GM18858 (cell line): ENCODE measurements around the gene AICDA.

ENCODE experiments used
- ATAC-seq: cut with Tn5 transposase; IDR thresholded peaks from one replicate; pipeline ENCODE4 v1.9.1; 2021; ENCODE audit not compliant: unreplicated experiment

The AICDA gene

GRCh38 chr12:8556531-8557097 is 56.0 kb downstream of the AICDA start:
- ATAC-seq: no peak

GRCh38 chr12:8554451-8555195 is 58.0 kb downstream of the AICDA start:
- no peak for ATAC-seq

- ATAC-seq: no peak
Observed at GRCh38 chr12:8553088-8553627, 59.5 kb downstream of the AICDA start.
